Stimulated activated CD8-positive, alpha-beta memory T cell treated with anti-CD3 and anti-CD28 coated beads, Interleukin-2, amount 100 ng/mL, for 48 hours (primary cell): ENCODE results near the gene ADGB.

Source experiments
- DNase-seq, 2 donors: peaks; one replicate each; pipeline ENCODE4 v3.0.0-alpha.2; 2020; ENCODE audit warnings: low read depth in 2 of 2

The ADGB gene

GRCh38 chr6:146861029-146861563 lies 262.3 kb downstream of the ADGB start:
- DNase-seq: no peak

DNA sequence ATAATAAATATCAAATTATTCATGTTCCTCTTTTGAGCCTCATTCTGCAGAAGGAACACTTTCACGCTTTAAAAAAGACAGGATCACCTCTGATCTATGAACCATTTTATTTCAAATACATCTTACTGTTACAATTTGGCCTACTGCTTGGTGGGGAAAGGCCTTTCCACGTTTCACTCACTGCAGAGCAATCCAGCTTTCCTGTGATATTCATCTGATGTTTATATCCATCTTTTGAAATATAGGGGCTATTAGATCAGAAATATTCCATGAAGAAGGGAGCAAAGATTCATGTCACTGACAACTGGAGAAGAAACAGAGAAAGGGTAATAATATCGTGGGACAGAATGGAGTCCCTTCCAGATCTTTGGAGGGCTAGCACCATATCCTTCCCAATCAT lies 262.9 kb downstream of the ADGB start:
- DNase-seq: no peak

DNA sequence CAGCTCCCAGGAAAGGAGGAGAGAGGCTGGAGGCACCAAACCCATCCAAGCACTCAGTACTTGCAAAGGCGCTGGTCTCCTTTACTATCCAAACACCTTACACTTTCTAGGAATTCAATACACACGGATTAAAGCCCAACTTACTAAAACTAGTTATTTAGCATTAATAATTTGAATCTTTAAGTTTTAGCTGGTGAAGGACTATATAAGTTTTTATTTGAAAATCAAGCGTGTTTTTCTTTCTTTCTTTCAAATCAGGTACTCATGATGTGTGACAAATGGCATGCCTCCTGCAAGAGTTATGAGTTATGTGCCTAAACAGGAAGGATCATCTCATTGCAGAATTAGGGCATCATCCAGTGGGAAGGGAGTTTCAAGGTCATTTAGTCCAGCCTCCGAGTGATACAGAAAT lies 263.7 kb downstream of the ADGB start:
- no peak for DNase-seq

GRCh38 chr6:146864300-146864699 lies 265.5 kb downstream of the ADGB start:
- no peak for DNase-seq

DNA sequence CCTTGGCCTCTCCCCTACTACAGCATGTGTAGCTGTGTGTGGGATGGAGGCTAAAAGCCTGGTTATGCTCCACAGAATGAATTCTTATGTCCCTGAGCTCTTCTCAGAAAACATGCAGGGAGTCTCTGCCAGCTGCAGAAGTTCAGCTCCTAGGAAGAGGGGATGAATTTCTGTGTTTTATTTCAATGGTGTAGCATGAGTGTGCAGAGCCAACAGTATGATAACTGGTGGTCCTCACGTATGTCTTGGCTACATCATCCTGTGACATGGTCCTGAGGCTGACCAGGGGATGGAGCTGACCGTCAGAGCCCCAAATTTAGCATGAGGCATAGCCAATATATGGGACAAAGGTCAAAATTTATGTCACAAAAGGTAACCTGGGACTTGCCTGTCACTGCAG lies 266.1 kb downstream of the ADGB start:
- no peak for DNase-seq
